ENCODE results near the gene LRIT3. TPM values are rescaled to one million over a fixed set of nuclear protein-coding genes. Genes with fewer than 3 reads are reported as not detected.

The LRIT3 gene
- total and polyA plus RNA-seq, 4 donors: 0.03 to 0.08 (median 0.07) TPM; not detected in 1

GRCh38 chr4:109902559-109903251 is 54.8 kb downstream of the LRIT3 start:
- Histone ChIP-seq H3K9ac (ENCODE audit: low read depth in 1 of 2, low read length in 2 of 2) (no peak overlapping the region), H3K27ac (ENCODE audit: low read depth in 1 of 2, low read length in 2 of 2) (no peak overlapping the region), H3K4me1 (ENCODE audit: control insufficient read depth in 4 of 4, insufficient read depth in 4 of 4, low read length in 3 of 4) (no peaks in the 10 kb centered on the region), H3K27me3 (ENCODE audit: control insufficient read depth in 4 of 4, insufficient read depth in 4 of 4, low read length in 3 of 4) (no peaks in the 10 kb centered on the region), H3K36me3 (ENCODE audit: control insufficient read depth in 4 of 4, insufficient read depth in 3 of 4, low read depth in 1 of 4, low read length in 3 of 4) (no peaks in the 10 kb centered on the region), H3K9me3 (ENCODE audit: control insufficient read depth in 4 of 4, low read length in 3 of 4) (peaks cover 0 to 1% (median 0%) of the 10 kb centered on the region in 4 donors), H3K4me3 (ENCODE audit: low read depth in 1 of 3, low read length in 3 of 3) (no peak overlapping the region)
- no peak for TF ChIP-seq ATF3 (IDR thresholded peaks at IDR 0.05)
- TF ChIP-seq MAX (IDR thresholded peaks at IDR 0.05): no peak
- TF ChIP-seq SP1 (IDR thresholded peaks at IDR 0.05): no peak
- TF ChIP-seq NR2F2 (IDR thresholded peaks at IDR 0.05): no peak
- TF ChIP-seq HNF4G (IDR thresholded peaks at IDR 0.05): no peak
- TF ChIP-seq REST (IDR thresholded peaks at IDR 0.05): no peak
- TF ChIP-seq RAD21 (IDR thresholded peaks at IDR 0.05): no peak
- TF ChIP-seq HNF4A (conservative IDR thresholded peaks at IDR 0.05): no peak
- TF ChIP-seq GABPA (IDR thresholded peaks at IDR 0.05 in 1 of 2, conservative IDR thresholded peaks at IDR 0.05 in 1 of 2): no peak
- TF ChIP-seq TAF1 (conservative IDR thresholded peaks at IDR 0.05): no peak
- TF ChIP-seq YY1 (IDR thresholded peaks at IDR 0.05): no peak
- no peak for TF ChIP-seq RXRA (IDR thresholded peaks at IDR 0.05)
- TF ChIP-seq CTCF (IDR thresholded peaks at IDR 0.05; ENCODE audit: low read depth, low read length, missing input control): no peak
- TF ChIP-seq JUND (IDR thresholded peaks at IDR 0.05): no peak
- TF ChIP-seq FOXA1 (IDR thresholded peaks at IDR 0.05): no peak
- DNase-seq (ENCODE audit: low spot score): no peak
- 94% methylated on average over 8 of the region's 8 CpGs for WGBS

GRCh38 chr4:109908731-109909130 is 60.8 kb downstream of the LRIT3 start:
- Histone ChIP-seq H3K27ac (ENCODE audit: low read depth in 1 of 2, low read length in 2 of 2) (no peak overlapping the region), H3K4me3 (ENCODE audit: low read depth in 1 of 3, low read length in 3 of 3) (no peak overlapping the region), H3K4me1 (ENCODE audit: control insufficient read depth in 4 of 4, insufficient read depth in 4 of 4, low read length in 3 of 4) (no peaks in the 10 kb centered on the region), H3K27me3 (ENCODE audit: control insufficient read depth in 4 of 4, insufficient read depth in 4 of 4, low read length in 3 of 4) (no peaks in the 10 kb centered on the region), H3K36me3 (ENCODE audit: control insufficient read depth in 4 of 4, insufficient read depth in 3 of 4, low read depth in 1 of 4, low read length in 3 of 4) (no peaks in the 10 kb centered on the region), H3K9me3 (ENCODE audit: control insufficient read depth in 4 of 4, low read length in 3 of 4) (peaks cover 0 to 1% (median 0%) of the 10 kb centered on the region in 4 donors), H3K9ac (ENCODE audit: low read depth in 1 of 2, low read length in 2 of 2) (no peak overlapping the region)
- DNase-seq (ENCODE audit: low spot score): no peak
- WGBS: 63% methylated on average over 1 of the region's 1 CpG
- no peak for TF ChIP-seq GABPA (IDR thresholded peaks at IDR 0.05 in 1 of 2, conservative IDR thresholded peaks at IDR 0.05 in 1 of 2)
- no peak for TF ChIP-seq FOXA2 (IDR thresholded peaks at IDR 0.05)

All from liver (tissue), 9 donors.